Neutrophil (primary cell): ENCODE data around the gene ZNF667.

Experiments used
- H3K27ac ChIP-seq: fragments of 200-600 bp; sonication (generic); 2 replicates; pipeline ENCODE4 v1.5.1; 2016; ENCODE audit warnings: mild to moderate bottlenecking, moderate library complexity
- H3K27me3 ChIP-seq: fragments of 200-600 bp; sonication (generic); 2 replicates; pipeline ENCODE4 v1.6.0; 2016; ENCODE audit warnings: mild to moderate bottlenecking
- H3K36me3 ChIP-seq: fragments of 200-600 bp; sonication (generic); 2 replicates; pipeline ENCODE4 v1.5.1; 2017
- H3K4me1 ChIP-seq, 2 experiments: fragments of 200-600 bp in 1 of 2; sonication (generic) in 1 of 2; 1 replicate in 1 of 2; 2 replicates in 1 of 2; pipeline versions ENCODE4 v1.5.1 to v1.6.1; 2013 to 2016; ENCODE audit warnings: low read depth in 1 of 2, low read length in 1 of 2, mild to moderate bottlenecking in 1 of 2, moderate library complexity in 1 of 2; ENCODE audit not compliant: control insufficient read depth in 1 of 2, insufficient read depth in 1 of 2
- H3K4me3 ChIP-seq, 2 experiments: fragments of 200-600 bp in 1 of 2; sonication (generic) in 1 of 2; 1 replicate in 1 of 2; 2 replicates in 1 of 2; pipeline ENCODE4 v1.5.1; 2013 to 2016; ENCODE audit warnings: low read depth in 1 of 2, low read length in 1 of 2, mild to moderate bottlenecking in 1 of 2, moderate library complexity in 1 of 2
- H3K9me3 ChIP-seq: fragments of 200-600 bp; sonication (generic); 2 replicates; pipeline ENCODE4 v1.5.1; 2016
- CTCF ChIP-seq: fragments of 200-600 bp; sonication (generic); IDR thresholded peaks from 2 replicates; pipeline ENCODE4 v1.5.1; 2016; ENCODE audit warnings: antibody characterized with exemption

The ZNF667 gene

GRCh38 chr19:56403261-56403660 is 73.9 kb downstream of the ZNF667 start:
- Histone ChIP-seq H3K27me3 (no peaks in the 10 kb centered on the region), H3K4me1 (peaks cover 14% of the 10 kb centered on the region in 2 experiments), H3K4me3 (peak overlapping the region; percentile 64 to 95), H3K27ac (peak overlapping the region; percentile 89), H3K36me3 (no peaks in the 10 kb centered on the region), H3K9me3 (peaks cover 20% of the 10 kb centered on the region)
- no peak for TF ChIP-seq CTCF

GRCh38 chr19:56400485-56400884 is 76.7 kb downstream of the ZNF667 start:
- H3K27ac ChIP-seq, result no peak overlapping the region
- H3K27me3 ChIP-seq, result no peaks in the 10 kb centered on the region
- no peak for TF ChIP-seq CTCF
- peaks cover 14% of the 10 kb centered on the region in 2 experiments for H3K4me1 ChIP-seq
- peaks cover 20% of the 10 kb centered on the region for H3K9me3 ChIP-seq
- no peak overlapping the region for H3K4me3 ChIP-seq
- H3K36me3 ChIP-seq, result no peaks in the 10 kb centered on the region

GRCh38 chr19:56398809-56399208 is 78.3 kb downstream of the ZNF667 start:
- Histone ChIP-seq H3K9me3 (peaks cover 20% of the 10 kb centered on the region), H3K36me3 (no peaks in the 10 kb centered on the region), H3K27ac (no peak overlapping the region), H3K27me3 (no peaks in the 10 kb centered on the region), H3K4me3 (no peak overlapping the region), H3K4me1 (peaks cover 9% of the 10 kb centered on the region in 2 experiments)
- TF ChIP-seq CTCF, result no peak

- Histone ChIP-seq H3K9me3 (no peaks in the 10 kb centered on the region), H3K36me3 (no peaks in the 10 kb centered on the region), H3K4me1 (peaks cover 10 to 11% of the 10 kb centered on the region in 2 experiments), H3K4me3 (peak within 1 kb of the TSS; percentile 63 to 70), H3K27ac (peak within 1 kb of the TSS; percentile 70), H3K27me3 (no peaks in the 10 kb centered on the region)
- TF ChIP-seq CTCF, result peak; percentile 47
Observed at GRCh38 chr19:56393119-56394012, 83.8 kb downstream of the ZNF667 start, which contains the start of gene ZNF582. Gene ZNF582 (minus strand): TSS chr19:56393534. CDS start chr19:56391752, 1,782 bp downstream.
